ENCODE measurements around the gene AKT1.

GRCh38 chr14:104771918-104772706, 23.4 kb downstream of the AKT1 start:
- TF ChIP-seq CTCF (conservative IDR thresholded peaks at IDR 0.05) (no peak), ZFX (IDR thresholded peaks at IDR 0.05) (no peak)
